GM15510 (cell line): ENCODE measurements around the gene LSS.

ENCODE experiments used
- POLR2A ChIP-seq: IDR thresholded peaks from 3 replicates; pipeline ENCODE4 v1.6.1; 2011; ENCODE audit warnings: borderline replicate concordance; ENCODE audit not compliant: insufficient read length; ENCODE audit errors: extremely low read depth

The LSS gene

GRCh38 chr21:46253610-46254124, 25.1 kb upstream of the LSS start:
- no peak for TF ChIP-seq POLR2A

GRCh38 chr21:46252840-46253239, 24.3 kb upstream of the LSS start:
- no peak for TF ChIP-seq POLR2A

- no peak for TF ChIP-seq POLR2A
Measured at GRCh38 chr21:46250146-46250725, 21.7 kb upstream of the LSS start.

GRCh38 chr21:46248827-46249226, 20.3 kb upstream of the LSS start:
- TF ChIP-seq POLR2A, result no peak

GRCh38 chr21:46248422-46248782, 19.8 kb upstream of the LSS start:
- TF ChIP-seq POLR2A, result no peak

- no peak for TF ChIP-seq POLR2A
Measured at GRCh38 chr21:46247699-46248421, 19.3 kb upstream of the LSS start.

GRCh38 chr21:46246345-46246744, 17.8 kb upstream of the LSS start:
- TF ChIP-seq POLR2A, result no peak

- no peak for TF ChIP-seq POLR2A
Measured at GRCh38 chr21:46245213-46245915, 16.8 kb upstream of the LSS start.

- TF ChIP-seq POLR2A, result no peak
Measured at GRCh38 chr21:46244602-46245001, 16.0 kb upstream of the LSS start.

GRCh38 chr21:46243960-46244361, 15.4 kb upstream of the LSS start:
- TF ChIP-seq POLR2A, result no peak

- TF ChIP-seq POLR2A, result no peak
Measured at GRCh38 chr21:46243325-46243724, 14.8 kb upstream of the LSS start.

- TF ChIP-seq POLR2A, result no peak
Measured at GRCh38 chr21:46239817-46240325, 11.3 kb upstream of the LSS start.

- TF ChIP-seq POLR2A, result no peak
Measured at GRCh38 chr21:46237474-46237873, 8.9 kb upstream of the LSS start.

- no peak for TF ChIP-seq POLR2A
Measured at GRCh38 chr21:46234436-46234950, 5.9 kb upstream of the LSS start.

- TF ChIP-seq POLR2A, result no peak
Measured at GRCh38 chr21:46229923-46230260, 1.3 kb upstream of the LSS start.
